ENCODE data around the gene USP22.

Gene USP22

DNA sequence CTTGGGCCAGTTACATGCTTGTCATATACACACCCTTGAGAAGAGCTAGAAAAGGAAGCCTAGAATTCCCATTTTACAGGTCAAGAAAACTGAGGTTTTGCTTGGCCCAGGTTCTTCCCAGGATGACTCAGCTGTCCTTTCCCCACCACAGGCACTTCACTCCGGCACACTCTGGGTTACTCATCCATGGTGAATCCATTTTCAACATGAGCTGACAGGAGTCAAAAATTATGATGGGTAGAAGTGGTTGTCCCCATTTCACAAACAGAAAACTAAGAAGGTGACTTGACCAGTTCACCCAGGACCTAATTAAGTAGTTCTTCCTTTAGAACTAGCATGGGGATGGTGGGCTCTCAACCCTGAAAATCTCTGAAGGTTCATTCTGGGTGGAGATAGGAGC lies 67.2 kb downstream of the USP22 start:
- Histone ChIP-seq H3K79me2 (ENCODE audit: low read length) (no peaks in the 10 kb centered on the region), H3F3A (ENCODE audit: insufficient read depth, low read length) (no peaks in the 10 kb centered on the region), H3K9ac (ENCODE audit: low read length) (no peak overlapping the region), H3K36me3 (replicated peaks; ENCODE audit: insufficient read depth, low read length) (no peaks in the 10 kb centered on the region), H2AFZ (ENCODE audit: low read length) (no peak overlapping the region), H3K4me1 (ENCODE audit: low read length) (no peaks in the 10 kb centered on the region), H3K4me2 (ENCODE audit: low read depth, low read length) (no peak overlapping the region), H3K4me3 (ENCODE audit: low read length) (no peak overlapping the region), H4K20me1 (ENCODE audit: insufficient read depth, low read length) (no peaks in the 10 kb centered on the region), H3K27me3 (replicated peaks; ENCODE audit: insufficient read depth, low read length) (no peaks in the 10 kb centered on the region), H3K9me3 (replicated peaks; ENCODE audit: insufficient read depth, low read length) (no peaks in the 10 kb centered on the region), H3K9me2 (replicated peaks; ENCODE audit: insufficient read depth, low read length) (no peaks in the 10 kb centered on the region), H3K27ac (ENCODE audit: low read length) (no peak overlapping the region)
- no peak for DNase-seq
- TF ChIP-seq, protein P1, sequence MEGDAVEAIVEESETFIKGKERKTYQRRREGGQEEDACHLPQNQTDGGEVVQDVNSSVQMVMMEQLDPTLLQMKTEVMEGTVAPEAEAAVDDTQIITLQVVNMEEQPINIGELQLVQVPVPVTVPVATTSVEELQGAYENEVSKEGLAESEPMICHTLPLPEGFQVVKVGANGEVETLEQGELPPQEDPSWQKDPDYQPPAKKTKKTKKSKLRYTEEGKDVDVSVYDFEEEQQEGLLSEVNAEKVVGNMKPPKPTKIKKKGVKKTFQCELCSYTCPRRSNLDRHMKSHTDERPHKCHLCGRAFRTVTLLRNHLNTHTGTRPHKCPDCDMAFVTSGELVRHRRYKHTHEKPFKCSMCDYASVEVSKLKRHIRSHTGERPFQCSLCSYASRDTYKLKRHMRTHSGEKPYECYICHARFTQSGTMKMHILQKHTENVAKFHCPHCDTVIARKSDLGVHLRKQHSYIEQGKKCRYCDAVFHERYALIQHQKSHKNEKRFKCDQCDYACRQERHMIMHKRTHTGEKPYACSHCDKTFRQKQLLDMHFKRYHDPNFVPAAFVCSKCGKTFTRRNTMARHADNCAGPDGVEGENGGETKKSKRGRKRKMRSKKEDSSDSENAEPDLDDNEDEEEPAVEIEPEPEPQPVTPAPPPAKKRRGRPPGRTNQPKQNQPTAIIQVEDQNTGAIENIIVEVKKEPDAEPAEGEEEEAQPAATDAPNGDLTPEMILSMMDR (IDR thresholded peaks at IDR 0.05; ENCODE audit: low read length), result no peak
- TF ChIP-seq EZH2phosphoT487 (IDR thresholded peaks at IDR 0.05; ENCODE audit: low read length), result no peak
- TF ChIP-seq EZH2 (optimal IDR thresholded peaks at IDR 0.05; ENCODE audit: low read depth, low read length), result no peak

GRCh38 chr17:20970329-20970728 lies 72.5 kb downstream of the USP22 start:
- Histone ChIP-seq H3K4me1 (ENCODE audit: low read length) (peaks cover 9% of the 10 kb centered on the region), H3K9ac (ENCODE audit: low read length) (no peak overlapping the region), H3K27me3 (replicated peaks; ENCODE audit: insufficient read depth, low read length) (no peaks in the 10 kb centered on the region), H2AFZ (ENCODE audit: low read length) (no peak overlapping the region), H3K9me2 (replicated peaks; ENCODE audit: insufficient read depth, low read length) (no peaks in the 10 kb centered on the region), H3K79me2 (ENCODE audit: low read length) (no peaks in the 10 kb centered on the region), H3K9me3 (replicated peaks; ENCODE audit: insufficient read depth, low read length) (no peaks in the 10 kb centered on the region), H3K4me2 (ENCODE audit: low read depth, low read length) (no peak overlapping the region), H4K20me1 (ENCODE audit: insufficient read depth, low read length) (no peaks in the 10 kb centered on the region), H3K27ac (ENCODE audit: low read length) (no peak overlapping the region), H3K4me3 (ENCODE audit: low read length) (no peak overlapping the region), H3K36me3 (replicated peaks; ENCODE audit: insufficient read depth, low read length) (no peaks in the 10 kb centered on the region), H3F3A (ENCODE audit: insufficient read depth, low read length) (no peaks in the 10 kb centered on the region)
- TF ChIP-seq EZH2phosphoT487 (IDR thresholded peaks at IDR 0.05; ENCODE audit: low read length) (no peak), EZH2 (optimal IDR thresholded peaks at IDR 0.05; ENCODE audit: low read depth, low read length) (no peak)
- TF ChIP-seq, protein P1 (IDR thresholded peaks at IDR 0.05; ENCODE audit: low read length), result no peak
- no peak for DNase-seq

- Histone ChIP-seq H4K20me1 (ENCODE audit: insufficient read depth, low read length) (no peaks in the 10 kb centered on the region), H3K4me3 (ENCODE audit: low read length) (no peak overlapping the region), H3K9ac (ENCODE audit: low read length) (no peak overlapping the region), H3K4me1 (ENCODE audit: low read length) (peaks cover 9% of the 10 kb centered on the region), H3K36me3 (replicated peaks; ENCODE audit: insufficient read depth, low read length) (no peaks in the 10 kb centered on the region), H3K27me3 (replicated peaks; ENCODE audit: insufficient read depth, low read length) (no peaks in the 10 kb centered on the region), H3K9me3 (replicated peaks; ENCODE audit: insufficient read depth, low read length) (no peaks in the 10 kb centered on the region), H2AFZ (ENCODE audit: low read length) (no peak overlapping the region), H3K79me2 (ENCODE audit: low read length) (no peaks in the 10 kb centered on the region), H3K9me2 (replicated peaks; ENCODE audit: insufficient read depth, low read length) (no peaks in the 10 kb centered on the region), H3K4me2 (ENCODE audit: low read depth, low read length) (no peak overlapping the region), H3K27ac (ENCODE audit: low read length) (no peak overlapping the region), H3F3A (ENCODE audit: insufficient read depth, low read length) (no peaks in the 10 kb centered on the region)
- no peak for DNase-seq
- TF ChIP-seq EZH2phosphoT487 (IDR thresholded peaks at IDR 0.05; ENCODE audit: low read length) (no peak), EZH2 (optimal IDR thresholded peaks at IDR 0.05; ENCODE audit: low read depth, low read length) (no peak)
- TF ChIP-seq, protein P1 (IDR thresholded peaks at IDR 0.05; ENCODE audit: low read length), result no peak
These were observed 73.7 kb downstream of the USP22 start for GRCh38 chr17:20968913-20969616.
